Sigmoid colon (tissue), 4 donors: ENCODE measurements around the gene PRUNE2.

Source experiments
- CTCF ChIP-seq, 4 experiments: fragments of 450-650 bp in 3 of 4; fragments of 200-600 bp in 1 of 4; IDR thresholded peaks; one replicate each; pipeline ENCODE4 v1.5.1; 2016 to 2019; ENCODE audit warnings: antibody characterized with exemption in 4 of 4, mild to moderate bottlenecking in 3 of 4, moderate library complexity in 2 of 4
- POLR2AphosphoS5 ChIP-seq, 4 donors: sonication (generic); formaldehyde crosslinking; IDR thresholded peaks; one replicate each; pipeline ENCODE4 v1.6.1; 2017; ENCODE audit warnings: antibody characterized with exemption in 4 of 4

- TF ChIP-seq POLR2AphosphoS5 (IDR thresholded peaks at IDR 0.05) (no peak), CTCF (IDR thresholded peaks at IDR 0.05) (no peak)
These were observed 250.8 kb downstream of the PRUNE2 start for GRCh38 chr9:76655121-76655541.
